Chondrocyte (in vitro differentiated cells): ENCODE measurements around the gene HSCB. TPM values are rescaled to one million over a fixed set of nuclear protein-coding genes. Genes with fewer than 3 reads are reported as not detected.

Experiments used
- DNase-seq: peaks from one replicate; pipeline ENCODE4 v3.0.0; 2021; ENCODE audit warnings: mixed read lengths, low spot score
- H3K27ac Mint-ChIP-seq: one replicate; pipeline ENCODE4 v1.8.0; 2021; ENCODE audit warnings: mild to moderate bottlenecking, moderate library complexity, mixed read lengths; ENCODE audit not compliant: unreplicated experiment
- H3K27me3 Mint-ChIP-seq: 2 replicates; pipeline ENCODE4 v1.8.0; 2021; ENCODE audit warnings: low read depth, mixed read lengths
- H3K36me3 Mint-ChIP-seq: 2 replicates; pipeline ENCODE4 v1.8.0; 2021; ENCODE audit warnings: low read depth, mixed read lengths
- H3K4me1 Mint-ChIP-seq: 2 replicates; pipeline ENCODE4 v1.8.0; 2021; ENCODE audit warnings: low read depth, mild to moderate bottlenecking, mixed read lengths
- H3K4me3 Mint-ChIP-seq: one replicate; pipeline ENCODE4 v1.8.0; 2021; ENCODE audit warnings: mild to moderate bottlenecking, moderate library complexity, mixed read lengths; ENCODE audit not compliant: unreplicated experiment
- H3K9me3 Mint-ChIP-seq: 2 replicates; pipeline ENCODE4 v1.8.0; 2021; ENCODE audit warnings: low read depth, mixed read lengths
- CTCF ChIP-seq: fragments of 200-600 bp; sonication (generic); IDR thresholded peaks from 2 replicates; pipeline ENCODE4 v1.5.0; 2021; ENCODE audit warnings: antibody characterized with exemption, mild to moderate bottlenecking, moderate library complexity
- total RNA-seq: library from RNA; stranded (reverse); gene quantifications from 3 replicates; pipeline ENCODE4 v1.2.1, GENCODE V29; 2021

The HSCB gene
- total RNA-seq, 1 donor from 2014 or later, result 9.8 TPM

- Mint-ChIP-seq H3K36me3 (peaks cover 17% of the 10 kb centered on the region), H3K9me3 (no peaks in the 10 kb centered on the region)
These were observed 38.5 kb downstream of the HSCB start for GRCh38 chr22:28780296-28780695.

GRCh38 chr22:28783786-28784671 lies 42.2 kb downstream of the HSCB start:
- Mint-ChIP-seq H3K27ac (no peak overlapping the region), H3K27me3 (no peaks in the 10 kb centered on the region), H3K4me1 (no peaks in the 10 kb centered on the region), H3K36me3 (peaks cover 26% of the 10 kb centered on the region), H3K4me3 (no peak overlapping the region), H3K9me3 (no peaks in the 10 kb centered on the region)
- no peak for TF ChIP-seq CTCF
- no peak for DNase-seq

More at GRCh38 chr22:28780296-28780695, 38.5 kb downstream of the HSCB start:
- no peak overlapping the region for H3K4me3 Mint-ChIP-seq
- DNase-seq, result no peak
- H3K27ac Mint-ChIP-seq, result no peak overlapping the region
- H3K27me3 Mint-ChIP-seq, result no peaks in the 10 kb centered on the region
- no peak for TF ChIP-seq CTCF
- H3K4me1 Mint-ChIP-seq, result no peaks in the 10 kb centered on the region

GRCh38 chr22:28788601-28789000 lies 46.8 kb downstream of the HSCB start:
- no peaks in the 10 kb centered on the region for H3K27me3 Mint-ChIP-seq
- DNase-seq, result no peak
- H3K27ac Mint-ChIP-seq, result no peak overlapping the region
- H3K4me3 Mint-ChIP-seq, result no peak overlapping the region
- TF ChIP-seq CTCF, result no peak
- peaks cover 18% of the 10 kb centered on the region for H3K36me3 Mint-ChIP-seq
- H3K9me3 Mint-ChIP-seq, result no peaks in the 10 kb centered on the region
- no peaks in the 10 kb centered on the region for H3K4me1 Mint-ChIP-seq

DNA sequence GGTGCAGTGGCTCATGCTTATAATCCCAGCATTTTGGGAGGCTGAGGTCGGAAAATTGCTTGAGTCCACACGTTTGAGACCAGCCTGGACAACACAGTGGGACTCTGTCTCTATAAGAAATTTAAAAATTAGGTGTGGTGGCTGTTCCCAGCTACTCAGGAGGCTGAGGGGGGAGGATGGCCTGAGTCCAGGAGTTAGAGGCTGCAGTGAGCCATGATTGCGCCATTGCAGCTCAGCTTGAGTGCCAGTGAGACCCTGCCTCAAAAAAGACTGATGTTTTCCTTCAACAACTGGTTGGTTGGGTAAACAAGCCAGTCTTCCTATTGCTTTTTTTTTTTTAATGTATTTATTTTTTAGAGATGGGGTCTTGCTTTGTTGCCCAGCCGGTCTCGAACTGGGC lies 49.3 kb downstream of the HSCB start:
- Mint-ChIP-seq H3K4me3 (no peak overlapping the region), H3K27me3 (no peaks in the 10 kb centered on the region), H3K4me1 (peaks cover 15% of the 10 kb centered on the region), H3K36me3 (peaks cover 25% of the 10 kb centered on the region), H3K27ac (no peak overlapping the region), H3K9me3 (no peaks in the 10 kb centered on the region)
- TF ChIP-seq CTCF, result no peak
- no peak for DNase-seq

DNA sequence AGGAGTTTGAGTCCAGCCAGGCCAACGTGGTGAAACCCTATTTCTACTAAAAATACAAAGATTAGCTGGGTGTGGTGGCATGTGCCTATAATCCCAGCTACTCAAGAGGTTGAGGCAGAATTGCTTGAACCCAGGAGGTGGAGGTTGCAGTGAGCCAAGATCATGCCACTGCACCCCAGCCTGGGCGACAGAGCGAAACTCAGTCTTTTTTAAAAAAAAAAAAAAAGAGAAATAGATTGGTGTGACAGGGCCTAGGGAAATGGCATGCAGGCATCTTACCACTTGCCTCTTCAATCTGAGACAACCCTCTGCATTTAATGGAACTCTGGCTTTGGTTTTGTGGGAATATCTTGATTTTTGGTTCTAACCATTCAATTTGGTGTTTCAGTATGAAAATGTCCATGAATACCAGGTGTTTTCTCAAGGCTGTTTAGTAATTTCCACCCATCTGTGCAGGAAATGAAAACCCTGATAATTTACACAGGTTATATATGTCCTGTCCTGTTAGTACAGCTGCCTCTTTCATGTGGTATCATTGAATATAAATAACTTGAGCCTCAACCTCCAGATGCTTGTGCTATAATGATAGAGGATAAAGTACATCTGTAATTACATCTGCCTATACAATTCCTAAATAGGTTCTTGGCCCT lies 50.1 kb downstream of the HSCB start:
- Mint-ChIP-seq H3K27ac (peak overlapping the region; percentile 63), H3K27me3 (no peaks in the 10 kb centered on the region), H3K9me3 (no peaks in the 10 kb centered on the region), H3K36me3 (peaks cover 30% of the 10 kb centered on the region), H3K4me3 (no peak overlapping the region), H3K4me1 (peaks cover 23% of the 10 kb centered on the region)
- no peak for TF ChIP-seq CTCF
- DNase-seq, result no peak
